ENCODE results near the gene PABPN1.
A peak's percentile ranks its signal among the peaks of the same experiment; 100 is the strongest.
"Not testable (repeated sequence)": the region's sequence is repeated elsewhere in the genome, so short reads cannot be mapped to it uniquely, and the experiment has no call there.

The PABPN1 gene

GRCh38 chr14:23320584-23321571 is at the start of gene PABPN1:
Gene PABPN1, plus strand, starts transcription at chr14:23321457. Its CDS starts 13 bp downstream, at chr14:23321470.
- peak; percentile 91 for DNase-seq (ENCODE audit: low read depth)

GRCh38 chr14:23275412-23275811 is 45.8 kb upstream of the PABPN1 start:
- no peak for DNase-seq (ENCODE audit: low read depth)

- DNase-seq (ENCODE audit: low read depth), result no peak
These were observed 44.1 kb upstream of the PABPN1 start for GRCh38 chr14:23277189-23277588.

GRCh38 chr14:23277928-23278327 is 43.3 kb upstream of the PABPN1 start:
- DNase-seq (ENCODE audit: low read depth), result not testable (repeated sequence)

- DNase-seq (ENCODE audit: low read depth), result no peak
These were observed 40.0 kb upstream of the PABPN1 start for GRCh38 chr14:23281247-23281646.

- no peak for DNase-seq (ENCODE audit: low read depth)
These were observed 36.4 kb upstream of the PABPN1 start for GRCh38 chr14:23284654-23285529.

GRCh38 chr14:23285530-23286019 is 35.7 kb upstream of the PABPN1 start:
- DNase-seq (ENCODE audit: low read depth), result no peak

- peak; percentile 99 for DNase-seq (ENCODE audit: low read depth)
These were observed 35.0 kb upstream of the PABPN1 start, which contains the start of gene HOMEZ for GRCh38 chr14:23286020-23286901. Gene HOMEZ, minus strand, starts transcription at chr14:23286132. Its CDS starts 180 bp downstream, at chr14:23285952.

- DNase-seq (ENCODE audit: low read depth), result no peak
These were observed 34.3 kb upstream of the PABPN1 start for GRCh38 chr14:23286902-23287479.

- no peak for DNase-seq (ENCODE audit: low read depth)
These were observed 26.3 kb upstream of the PABPN1 start for GRCh38 chr14:23294734-23295561.

GRCh38 chr14:23296012-23296777 is 25.1 kb upstream of the PABPN1 start:
- DNase-seq (ENCODE audit: low read depth), result no peak

- no peak for DNase-seq (ENCODE audit: low read depth)
These were observed 24.2 kb upstream of the PABPN1 start for GRCh38 chr14:23297096-23297495.

- DNase-seq (ENCODE audit: low read depth), result no peak
These were observed 23.5 kb upstream of the PABPN1 start for GRCh38 chr14:23297611-23298277.

- DNase-seq (ENCODE audit: low read depth), result no peak
These were observed 21.9 kb upstream of the PABPN1 start for GRCh38 chr14:23299211-23299957.

- no peak for DNase-seq (ENCODE audit: low read depth)
These were observed 21.1 kb upstream of the PABPN1 start for GRCh38 chr14:23299986-23300686.

- no peak for DNase-seq (ENCODE audit: low read depth)
These were observed 20.5 kb upstream of the PABPN1 start for GRCh38 chr14:23300687-23301223.

Data from stimulated activated CD8-positive, alpha-beta memory T cell treated with anti-CD3 and anti-CD28 coated beads, Interleukin-7, amount 100 ng/mL, for 24 hours (primary cell).